ENCODE results near the gene C9orf43. TPM values are rescaled to one million over a fixed set of nuclear protein-coding genes. Genes with fewer than 3 reads are reported as not detected.
"Not testable (repeated sequence)": the region's sequence is repeated elsewhere in the genome, so short reads cannot be mapped to it uniquely, and the experiment has no call there.

Gene C9orf43
- total RNA-seq, 3 donors from 2014 or later (not counting 1 experiment from before 2014, with no cell fraction given), result 0.45 to 0.71 (median 0.50) TPM

GRCh38 chr9:113364951-113365350, 45.6 kb upstream of the C9orf43 start:
- Histone ChIP-seq H3K9me3 (ENCODE audit: control insufficient read depth, insufficient read depth, low read length) (no peaks in the 10 kb centered on the region), H3K27ac (ENCODE audit: low read length) (no peak overlapping the region), H3K36me3 (ENCODE audit: control insufficient read depth, insufficient read depth, low read length) (no peaks in the 10 kb centered on the region), H3K4me3 (ENCODE audit: low read length) (no peak overlapping the region), H3K27me3 (ENCODE audit: control insufficient read depth, insufficient read depth, low read length) (no peaks in the 10 kb centered on the region), H3K4me1 (ENCODE audit: control insufficient read depth, insufficient read depth, low read length) (no peaks in the 10 kb centered on the region)
- 90% methylated on average over 1 of the region's 1 CpG for WGBS (ENCODE audit: insufficient coverage)
- no peaks in the 10 kb centered on the region for H3K27me3 Mint-ChIP-seq (ENCODE audit: low read depth in 2 of 2)
- no peak overlapping the region for H3K4me3 Mint-ChIP-seq
- no peak for TF ChIP-seq CTCF (IDR thresholded peaks at IDR 0.05)
- H3K4me1 Mint-ChIP-seq, result no peaks in the 10 kb centered on the region
- H3K36me3 Mint-ChIP-seq, result no peaks in the 10 kb centered on the region
- no peaks in the 10 kb centered on the region for H3K9me3 Mint-ChIP-seq
- ATAC-seq (no peak), DNase-seq (no peak)
- intact Hi-C loops (cut with micrococcal nuclease), result no loop called here
- no peak overlapping the region for H3K27ac Mint-ChIP-seq

GRCh38 chr9:113365652-113366051, 44.9 kb upstream of the C9orf43 start:
- H3K4me1 Mint-ChIP-seq; H3K27me3 ChIP-seq (ENCODE audit: control insufficient read depth, insufficient read depth, low read length); H3K4me1 ChIP-seq (ENCODE audit: control insufficient read depth, insufficient read depth, low read length); H3K4me3 Mint-ChIP-seq; H3K27me3 Mint-ChIP-seq (ENCODE audit: low read depth in 2 of 2); DNase-seq; H3K9me3 Mint-ChIP-seq; H3K27ac Mint-ChIP-seq; ATAC-seq; H3K27ac ChIP-seq (ENCODE audit: low read length); intact Hi-C loops (cut with micrococcal nuclease); H3K36me3 Mint-ChIP-seq; H3K36me3 ChIP-seq (ENCODE audit: control insufficient read depth, insufficient read depth, low read length); H3K9me3 ChIP-seq (ENCODE audit: control insufficient read depth, insufficient read depth, low read length); H3K4me3 ChIP-seq (ENCODE audit: low read length): not testable (repeated sequence)
- 83% methylated on average over 3 of the region's 3 CpGs for WGBS (ENCODE audit: insufficient coverage)

- Mint-ChIP-seq H3K9me3 (no peaks in the 10 kb centered on the region), H3K27ac (no peak overlapping the region), H3K27me3 (ENCODE audit: low read depth in 2 of 2) (no peaks in the 10 kb centered on the region), H3K4me3 (no peak overlapping the region), H3K4me1 (no peaks in the 10 kb centered on the region), H3K36me3 (no peaks in the 10 kb centered on the region)
- DNase-seq (no peak), ATAC-seq (no peak)
- Histone ChIP-seq H3K9me3 (ENCODE audit: control insufficient read depth, insufficient read depth, low read length) (no peaks in the 10 kb centered on the region), H3K27ac (ENCODE audit: low read length) (no peak overlapping the region), H3K27me3 (ENCODE audit: control insufficient read depth, insufficient read depth, low read length) (no peaks in the 10 kb centered on the region), H3K4me3 (ENCODE audit: low read length) (no peak overlapping the region), H3K4me1 (ENCODE audit: control insufficient read depth, insufficient read depth, low read length) (no peaks in the 10 kb centered on the region), H3K36me3 (ENCODE audit: control insufficient read depth, insufficient read depth, low read length) (peaks cover 7% of the 10 kb centered on the region)
- intact Hi-C loops (cut with micrococcal nuclease), result no loop called here
- 92% methylated on average over 4 of the region's 5 CpGs for WGBS (ENCODE audit: insufficient coverage)
- TF ChIP-seq CTCF (IDR thresholded peaks at IDR 0.05), result no peak
These were observed 42.1 kb upstream of the C9orf43 start for GRCh38 chr9:113368348-113368981.

- Mint-ChIP-seq H3K4me3 (no peak overlapping the region), H3K27me3 (ENCODE audit: low read depth in 2 of 2) (no peaks in the 10 kb centered on the region), H3K9me3 (no peaks in the 10 kb centered on the region), H3K36me3 (no peaks in the 10 kb centered on the region), H3K27ac (no peak overlapping the region), H3K4me1 (no peaks in the 10 kb centered on the region)
- H3K4me1 ChIP-seq (ENCODE audit: control insufficient read depth, insufficient read depth, low read length), result no peaks in the 10 kb centered on the region
- ATAC-seq (no peak), DNase-seq (no peak)
- H3K9me3 ChIP-seq (ENCODE audit: control insufficient read depth, insufficient read depth, low read length), result no peaks in the 10 kb centered on the region
- intact Hi-C loops (cut with micrococcal nuclease), result no loop called here
- no peak for TF ChIP-seq CTCF (IDR thresholded peaks at IDR 0.05)
- 93% methylated on average over 13 of the region's 13 CpGs for WGBS (ENCODE audit: insufficient coverage)
- peaks cover 14% of the 10 kb centered on the region for H3K36me3 ChIP-seq (ENCODE audit: control insufficient read depth, insufficient read depth, low read length)
- no peak overlapping the region for H3K27ac ChIP-seq (ENCODE audit: low read length)
- no peak overlapping the region for H3K4me3 ChIP-seq (ENCODE audit: low read length)
- no peaks in the 10 kb centered on the region for H3K27me3 ChIP-seq (ENCODE audit: control insufficient read depth, insufficient read depth, low read length)
These were observed 41.3 kb upstream of the C9orf43 start for GRCh38 chr9:113368982-113369854.
